OCI-LY7 (cell line): ENCODE measurements around the gene PAMR1.

ENCODE experiments used
- EZH2phosphoT487 ChIP-seq: fragments of 200-600 bp; sonication (generic); IDR thresholded peaks from 2 replicates; pipeline ENCODE4 v1.6.1; 2018; ENCODE audit warnings: low read depth, borderline replicate concordance, mild to moderate bottlenecking, mixed run types, antibody characterized with exemption, low read length, moderate library complexity, mixed read lengths
- TF ChIP-seq, protein P1 (sequence below): fragments of 200-600 bp; sonication (generic); conservative IDR thresholded peaks from 2 replicates; pipeline ENCODE4 v1.5.1; 2014; ENCODE audit warnings: mild to moderate bottlenecking, antibody characterized with exemption, low read length, moderate library complexity, mixed read lengths

DNA sequence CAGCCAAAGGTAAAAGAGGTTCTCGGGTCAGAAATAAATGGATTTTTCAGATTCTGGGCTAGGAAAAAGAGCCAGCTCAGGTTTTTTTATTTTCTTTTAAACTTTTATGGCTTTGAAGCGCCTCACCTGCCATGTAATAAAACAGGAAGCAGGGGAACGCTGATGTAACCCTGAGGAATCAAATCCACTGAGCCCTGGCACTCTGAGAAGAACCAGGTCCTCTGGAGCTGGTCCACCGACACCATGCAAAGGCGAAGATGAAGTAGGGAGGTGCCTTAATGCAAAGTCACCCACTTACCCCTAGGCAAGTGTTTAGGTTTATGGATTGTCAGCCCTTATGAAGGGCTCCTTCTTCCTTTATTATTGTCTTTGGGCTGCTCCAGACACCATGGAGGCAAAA, 1.6 kb downstream of the PAMR1 start:
- TF ChIP-seq, protein P1, sequence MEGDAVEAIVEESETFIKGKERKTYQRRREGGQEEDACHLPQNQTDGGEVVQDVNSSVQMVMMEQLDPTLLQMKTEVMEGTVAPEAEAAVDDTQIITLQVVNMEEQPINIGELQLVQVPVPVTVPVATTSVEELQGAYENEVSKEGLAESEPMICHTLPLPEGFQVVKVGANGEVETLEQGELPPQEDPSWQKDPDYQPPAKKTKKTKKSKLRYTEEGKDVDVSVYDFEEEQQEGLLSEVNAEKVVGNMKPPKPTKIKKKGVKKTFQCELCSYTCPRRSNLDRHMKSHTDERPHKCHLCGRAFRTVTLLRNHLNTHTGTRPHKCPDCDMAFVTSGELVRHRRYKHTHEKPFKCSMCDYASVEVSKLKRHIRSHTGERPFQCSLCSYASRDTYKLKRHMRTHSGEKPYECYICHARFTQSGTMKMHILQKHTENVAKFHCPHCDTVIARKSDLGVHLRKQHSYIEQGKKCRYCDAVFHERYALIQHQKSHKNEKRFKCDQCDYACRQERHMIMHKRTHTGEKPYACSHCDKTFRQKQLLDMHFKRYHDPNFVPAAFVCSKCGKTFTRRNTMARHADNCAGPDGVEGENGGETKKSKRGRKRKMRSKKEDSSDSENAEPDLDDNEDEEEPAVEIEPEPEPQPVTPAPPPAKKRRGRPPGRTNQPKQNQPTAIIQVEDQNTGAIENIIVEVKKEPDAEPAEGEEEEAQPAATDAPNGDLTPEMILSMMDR, result no peak
- TF ChIP-seq EZH2phosphoT487, result no peak
